ENCODE measurements around the gene DACH1. TPM values are rescaled to one million over a fixed set of nuclear protein-coding genes. Genes with fewer than 3 reads are reported as not detected.

The DACH1 gene
- total RNA-seq, 2 experiments from 2014 or later: not detected

GRCh38 chr13:71701741-71702140 is 165.3 kb downstream of the DACH1 start:
- Histone ChIP-seq H4K20me1 (ENCODE audit: insufficient read depth, low read length) (no peaks in the 10 kb centered on the region), H3K79me2 (ENCODE audit: insufficient read depth, low read depth, low read length) (no peaks in the 10 kb centered on the region), H3K4me1 (ENCODE audit: insufficient read depth, low read length, poor library complexity, severe bottlenecking) (no peaks in the 10 kb centered on the region), H2AFZ (ENCODE audit: low read length) (no peak overlapping the region), H3K4me3 (ENCODE audit: low read depth, low read length, poor library complexity, severe bottlenecking) (no peak overlapping the region), H3K27ac (ENCODE audit: low read depth, low read length, poor library complexity, severe bottlenecking) (no peak overlapping the region), H3K36me3 (ENCODE audit: insufficient read depth, low read length) (no peaks in the 10 kb centered on the region), H3K9me3 (ENCODE audit: low read length) (no peaks in the 10 kb centered on the region), H3K9me2 (ENCODE audit: insufficient read depth, low read length) (no peaks in the 10 kb centered on the region), H3K4me2 (ENCODE audit: low read length) (no peak overlapping the region)
- ChIA-PET POLR2A (no interaction called here), CTCF (ENCODE audit: unreplicated experiment) (no interaction called here)
- no peak for TF ChIP-seq EZH2phosphoT487 (IDR thresholded peaks at IDR 0.05; ENCODE audit: borderline replicate concordance, low read depth, low read length)
- no peak for TF ChIP-seq CTCF (conservative IDR thresholded peaks at IDR 0.05; ENCODE audit: low read length)
- no TSS peak for BruUV-seq (replicated peaks)
- intact Hi-C loops (cut with micrococcal nuclease; ENCODE audit: unreplicated experiment): no loop called here
- DNase-seq (ENCODE audit: low spot score): no peak

GRCh38 chr13:71699342-71699741 is 167.7 kb downstream of the DACH1 start:
- no peaks in the 10 kb centered on the region for H4K20me1 ChIP-seq (ENCODE audit: insufficient read depth, low read length)
- H3K4me2 ChIP-seq (ENCODE audit: low read length): no peak overlapping the region
- no peak overlapping the region for H3K27ac ChIP-seq (ENCODE audit: low read depth, low read length, poor library complexity, severe bottlenecking)
- BruUV-seq (replicated peaks): no TSS peak
- no peaks in the 10 kb centered on the region for H3K79me2 ChIP-seq (ENCODE audit: insufficient read depth, low read depth, low read length)
- no peaks in the 10 kb centered on the region for H3K9me2 ChIP-seq (ENCODE audit: insufficient read depth, low read length)
- H3K4me1 ChIP-seq (ENCODE audit: insufficient read depth, low read length, poor library complexity, severe bottlenecking): no peaks in the 10 kb centered on the region
- no peak overlapping the region for H3K4me3 ChIP-seq (ENCODE audit: low read depth, low read length, poor library complexity, severe bottlenecking)
- intact Hi-C loops (cut with micrococcal nuclease; ENCODE audit: unreplicated experiment): no loop called here
- H3K9me3 ChIP-seq (ENCODE audit: low read length): no peaks in the 10 kb centered on the region
- no peaks in the 10 kb centered on the region for H3K36me3 ChIP-seq (ENCODE audit: insufficient read depth, low read length)
- POLR2A ChIA-PET: interaction anchor here (0.6 to 0.7 kb wide), 2 partner anchors 19 to 1063 kb away, joined by 3 read pairs; no protein-coding TSS in a partner anchor
- DNase-seq (ENCODE audit: low spot score): no peak
- CTCF ChIA-PET (ENCODE audit: unreplicated experiment): no interaction called here
- H2AFZ ChIP-seq (ENCODE audit: low read length): no peak overlapping the region
- TF ChIP-seq CTCF (conservative IDR thresholded peaks at IDR 0.05; ENCODE audit: low read length) (no peak), EZH2phosphoT487 (IDR thresholded peaks at IDR 0.05; ENCODE audit: borderline replicate concordance, low read depth, low read length) (no peak)

- POLR2A ChIA-PET: interaction anchor here (1.4 kb wide), 1 partner anchor 9 kb away, joined by 3 read pairs; no protein-coding TSS in a partner anchor
- Histone ChIP-seq H2AFZ (ENCODE audit: low read length) (no peak overlapping the region), H3K79me2 (ENCODE audit: insufficient read depth, low read depth, low read length) (no peaks in the 10 kb centered on the region), H3K9me3 (ENCODE audit: low read length) (no peaks in the 10 kb centered on the region), H3K4me2 (ENCODE audit: low read length) (no peak overlapping the region), H3K4me3 (ENCODE audit: low read depth, low read length, poor library complexity, severe bottlenecking) (no peak overlapping the region), H3K9me2 (ENCODE audit: insufficient read depth, low read length) (no peaks in the 10 kb centered on the region), H3K4me1 (ENCODE audit: insufficient read depth, low read length, poor library complexity, severe bottlenecking) (no peaks in the 10 kb centered on the region), H4K20me1 (ENCODE audit: insufficient read depth, low read length) (no peaks in the 10 kb centered on the region), H3K36me3 (ENCODE audit: insufficient read depth, low read length) (no peaks in the 10 kb centered on the region), H3K27ac (ENCODE audit: low read depth, low read length, poor library complexity, severe bottlenecking) (no peak overlapping the region)
- no TSS peak for BruUV-seq (replicated peaks)
- intact Hi-C loops (cut with micrococcal nuclease; ENCODE audit: unreplicated experiment): no loop called here
- CTCF ChIA-PET (ENCODE audit: unreplicated experiment): no interaction called here
- no peak for DNase-seq (ENCODE audit: low spot score)
- TF ChIP-seq EZH2phosphoT487 (IDR thresholded peaks at IDR 0.05; ENCODE audit: borderline replicate concordance, low read depth, low read length): no peak
- no peak for TF ChIP-seq CTCF (conservative IDR thresholded peaks at IDR 0.05; ENCODE audit: low read length)
Measured at GRCh38 chr13:71695662-71696061, 171.3 kb downstream of the DACH1 start.

All from OCI-LY7 (cell line).